Stimulated activated naive B cell treated with anti-CD40 and anti-IgM and Interleukin-4, amounts not matched to agents 10 μg/mL and 1 μg/mL and 100 μg/mL, for 72 hours (primary cell): ENCODE data around the gene KBTBD3.
A peak's percentile ranks its signal among the peaks of the same experiment; 100 is the strongest.

ENCODE experiments used
- ATAC-seq, 2 donors: fragments of 150-1000 bp; cut with Tn5 transposase; replicated peaks; 2 replicates each; pipeline ENCODE4 v1.10.0; 2021; ENCODE audit warnings: moderate library complexity in 1 of 2
- DNase-seq: peaks from one replicate; pipeline ENCODE4 v3.0.0; 2021
- H3K27ac Mint-ChIP-seq: one replicate; pipeline ENCODE4 v1.8.0; 2022; ENCODE audit warnings: mild to moderate bottlenecking, mixed read lengths
- H3K27me3 Mint-ChIP-seq, 2 donors: one replicate each; pipeline ENCODE4 v1.8.0; 2022; ENCODE audit warnings: mixed read lengths in 2 of 2
- H3K36me3 Mint-ChIP-seq, 2 donors: one replicate each; pipeline ENCODE4 v1.8.0; 2022; ENCODE audit warnings: mixed read lengths in 2 of 2, mild to moderate bottlenecking in 1 of 2
- H3K4me1 Mint-ChIP-seq, 2 donors: one replicate each; pipeline ENCODE4 v1.8.0; 2022; ENCODE audit warnings: mixed read lengths in 2 of 2, mild to moderate bottlenecking in 1 of 2
- H3K4me3 Mint-ChIP-seq, 2 donors: one replicate each; pipeline ENCODE4 v1.8.0; 2022; ENCODE audit warnings: mild to moderate bottlenecking in 2 of 2, mixed read lengths in 2 of 2, moderate library complexity in 1 of 2
- H3K9me3 Mint-ChIP-seq, 2 donors: one replicate each; pipeline ENCODE4 v1.8.0; 2022; ENCODE audit warnings: mixed read lengths in 2 of 2, mild to moderate bottlenecking in 1 of 2

Gene KBTBD3

DNA sequence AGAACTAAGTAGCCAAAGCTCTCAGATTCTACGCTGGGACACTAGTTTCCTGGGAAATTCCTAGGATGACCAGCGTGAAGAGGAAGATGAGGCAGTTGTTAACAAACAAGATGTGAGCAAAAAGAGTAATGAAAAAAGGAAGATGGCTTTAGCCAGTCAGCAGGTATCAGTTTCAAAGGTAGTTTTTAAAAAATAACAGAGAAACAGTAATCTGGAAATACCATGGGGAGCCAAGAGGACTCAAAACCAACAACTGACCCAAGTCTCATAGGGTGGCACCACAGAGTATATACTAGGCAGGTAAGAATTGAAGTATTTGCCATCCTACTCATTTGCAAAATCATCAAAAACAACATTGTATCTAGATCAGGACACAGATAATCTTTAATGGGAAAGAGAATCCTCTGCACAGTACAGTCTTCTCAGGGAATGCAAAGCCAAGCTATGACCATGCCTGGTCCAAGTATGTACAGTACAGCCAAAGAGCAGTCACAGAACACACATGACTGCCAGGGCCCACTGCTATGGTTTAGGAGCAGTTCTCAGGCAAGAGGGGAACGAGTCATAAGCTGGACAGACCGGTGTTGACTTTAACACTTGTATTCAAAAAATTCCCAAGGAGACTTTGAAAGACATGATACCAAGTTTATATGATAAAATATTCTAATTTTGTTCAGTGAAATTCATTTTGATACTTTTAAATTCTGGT lies 75.7 kb downstream of the KBTBD3 start:
- Mint-ChIP-seq H3K4me3 (no peak overlapping the region), H3K9me3 (peaks cover 14 to 23% of the 10 kb centered on the region in 2 donors), H3K27me3 (no peaks in the 10 kb centered on the region), H3K4me1 (peaks cover 18 to 35% of the 10 kb centered on the region in 2 donors), H3K36me3 (peaks cover 64 to 83% of the 10 kb centered on the region in 2 donors), H3K27ac (no peak overlapping the region)
- DNase-seq, result no peak
- peak in 1 of 2 donors; percentile 34 for ATAC-seq
